Lung (tissue), 12 donors: ENCODE data around the gene TEX50. TPM values are rescaled to one million over a fixed set of nuclear protein-coding genes. Genes with fewer than 3 reads are reported as not detected.
"Not testable (repeated sequence)": the region's sequence is repeated elsewhere in the genome, so short reads cannot be mapped to it uniquely, and the experiment has no call there.

Experiments
- ATAC-seq: fragments of 200-7000 bp; cut with Tn5 transposase; one replicate; pipeline ENCODE4 v1.9.1; 2020; ENCODE audit warnings: moderate number of reproducible peaks; ENCODE audit not compliant: insufficient read depth, low FRiP score
- DNase-seq, 3 donors: peaks; one replicate each; pipeline ENCODE4 v3.0.0-alpha.2; 2013 to 2017
- H3K27ac ChIP-seq, 2 donors: one replicate each; pipeline ENCODE4 v1.5.1; 2013; ENCODE audit warnings: mild to moderate bottlenecking in 2 of 2, moderate library complexity in 2 of 2, control low read depth in 1 of 2, inconsistent platforms in 1 of 2, low read depth in 1 of 2, low read length in 1 of 2
- H3K27me3 ChIP-seq, 3 donors: one replicate each; pipeline ENCODE4 v1.5.1; 2013; ENCODE audit warnings: low read length in 2 of 3; ENCODE audit not compliant: control insufficient read depth in 3 of 3, insufficient read depth in 3 of 3
- H3K36me3 ChIP-seq, 4 donors: one replicate each; pipeline ENCODE4 v1.5.1; 2013; ENCODE audit warnings: low read length in 4 of 4, mild to moderate bottlenecking in 1 of 4, moderate library complexity in 1 of 4; ENCODE audit not compliant: control insufficient read depth in 4 of 4, insufficient read depth in 4 of 4
- H3K4me1 ChIP-seq, 5 donors: one replicate each; pipeline ENCODE4 v1.5.1; 2013; ENCODE audit warnings: low read length in 5 of 5, mild to moderate bottlenecking in 2 of 5, moderate library complexity in 1 of 5; ENCODE audit not compliant: control insufficient read depth in 5 of 5, insufficient read depth in 5 of 5
- H3K4me3 ChIP-seq: one replicate; pipeline ENCODE4 v1.5.1; 2013; ENCODE audit warnings: mild to moderate bottlenecking, control low read depth, moderate library complexity
- H3K9ac ChIP-seq, 2 donors: one replicate each; pipeline ENCODE4 v1.5.1; 2013; ENCODE audit warnings: low read length in 2 of 2, control low read depth in 1 of 2; ENCODE audit not compliant: insufficient read depth in 1 of 2
- H3K9me3 ChIP-seq, 4 donors: one replicate each; pipeline ENCODE4 v1.5.1; 2013; ENCODE audit warnings: low read length in 3 of 4, mild to moderate bottlenecking in 1 of 4, moderate library complexity in 1 of 4; ENCODE audit not compliant: control insufficient read depth in 4 of 4, insufficient read depth in 3 of 4
- CTCF ChIP-seq: IDR thresholded peaks from 2 replicates; pipeline ENCODE4 v1.5.1; 2012; ENCODE audit warnings: mild to moderate bottlenecking; ENCODE audit errors: control extremely low read depth, extremely low read depth
- WGBS, 2 donors: extraction: QIAGEN DNeasy Blood & Tissue Kit; methylation state at CpG; one replicate each; pipeline ENCODE4 v1.1.7; 2013; 5-methylcytosine and 5-hydroxymethylcytosine counted together
- polyA plus RNA-seq, 2 donors: library from polyadenylated mRNA; stranded (reverse); fragments of 200-250 nt; gene quantifications; one replicate each; pipeline ENCODE4 v1.2.1, GENCODE V29; 2013
- total RNA-seq, 2 donors: library from RNA; depleted of rRNA in 1 of 2; stranded (reverse); fragments of >200 nt in 1 of 2; gene quantifications; one replicate each; pipeline ENCODE4 v1.2.1, GENCODE V29; 2014 to 2021
- donor health status: control.
- donor health status: control.
- donor health status: Bipolar disorder and iron deficiency.
- donor health status: healthy.
- donor health status: DM: yes; HTN: yes; CAD: no.

The TEX50 gene
- total and polyA plus RNA-seq, 4 donors = not detected

- H3K9ac ChIP-seq = no peak overlapping the region
- H3K27ac ChIP-seq = no peak overlapping the region
- no peaks in the 10 kb centered on the region for H3K27me3 ChIP-seq
- 83 to 93% methylated on average over 12 of the region's 12 CpGs for WGBS, 2 donors
- ATAC-seq = no peak
- no peak for TF ChIP-seq CTCF
- no peak overlapping the region for H3K4me3 ChIP-seq
- no peaks in the 10 kb centered on the region for H3K36me3 ChIP-seq
- peaks cover 0 to 7% (median 0%) of the 10 kb centered on the region in 5 donors for H3K4me1 ChIP-seq
- peaks cover 0 to 6% (median 0%) of the 10 kb centered on the region in 4 donors for H3K9me3 ChIP-seq
- DNase-seq = peak in 2 of 3 donors; percentile 6 to 22
These were observed 3.2 kb downstream of the TEX50 start for GRCh38 chr1:173638043-173639021.

- H3K27me3 ChIP-seq = no peaks in the 10 kb centered on the region
- H3K4me3 ChIP-seq = no peak overlapping the region
- no peak for ATAC-seq
These were observed 4.0 kb downstream of the TEX50 start for GRCh38 chr1:173639102-173639501.

GRCh38 chr1:173642450-173643139 lies 7.5 kb downstream of the TEX50 start:
- WGBS, 2 donors = 91 to 94% methylated on average over 4 of the region's 4 CpGs
- not testable (repeated sequence) for H3K9ac ChIP-seq, H3K27ac ChIP-seq, H3K4me1 ChIP-seq, ATAC-seq, H3K27me3 ChIP-seq, DNase-seq, H3K36me3 ChIP-seq, H3K4me3 ChIP-seq, H3K9me3 ChIP-seq

More at GRCh38 chr1:173639102-173639501, 4.0 kb downstream of the TEX50 start:
- Histone ChIP-seq H3K36me3 (no peaks in the 10 kb centered on the region), H3K4me1 (peaks cover 0 to 7% (median 0%) of the 10 kb centered on the region in 5 donors), H3K27ac (no peak overlapping the region), H3K9ac (no peak overlapping the region), H3K9me3 (peaks cover 0 to 6% (median 0%) of the 10 kb centered on the region in 4 donors)
- no peak for TF ChIP-seq CTCF
- WGBS, 2 donors = 43 to 58% methylated on average over 2 of the region's 2 CpGs
- DNase-seq = peak in 2 of 3 donors; percentile 9 to 32

GRCh38 chr1:173646656-173647055 lies 11.5 kb downstream of the TEX50 start:
- 68 to 77% methylated on average over 3 of the region's 3 CpGs for WGBS, 2 donors
- Histone ChIP-seq H3K9ac (no peak overlapping the region), H3K27ac (no peak overlapping the region), H3K9me3 (no peaks in the 10 kb centered on the region), H3K27me3 (no peaks in the 10 kb centered on the region), H3K4me3 (no peak overlapping the region), H3K36me3 (no peaks in the 10 kb centered on the region), H3K4me1 (no peaks in the 10 kb centered on the region)
- no peak for TF ChIP-seq CTCF
- DNase-seq (no peak), ATAC-seq (no peak)
